ENCODE results near the gene GNS.
"Not testable (repeated sequence)": the region's sequence is repeated elsewhere in the genome, so short reads cannot be mapped to it uniquely, and the experiment has no call there.

The GNS gene

GRCh38 chr12:64759035-64759894 is at the start of gene GNS:
Gene GNS, minus strand, starts transcription at chr12:64759406. Its CDS starts 130 bp downstream, at chr12:64759276.
- H3K9me3 ChIP-seq (ENCODE audit: insufficient read depth, low read length) = no peaks in the 10 kb centered on the region
- H3K4me1 ChIP-seq (ENCODE audit: insufficient read depth, insufficient read length) = no peaks in the 10 kb centered on the region
- H3K36me3 ChIP-seq (ENCODE audit: insufficient read depth, insufficient read length, low read length) = peaks cover 4% of the 10 kb centered on the region
- peak within 1 kb of the TSS; percentile 90 for H3K9ac ChIP-seq (ENCODE audit: insufficient read length, low read depth)
- H3K27me3 ChIP-seq (ENCODE audit: insufficient read depth, insufficient read length) = no peaks in the 10 kb centered on the region
- peak within 1 kb of the TSS; percentile 89 for H3K4me3 ChIP-seq (ENCODE audit: insufficient read length, low read depth)
- peak; percentile 91 for DNase-seq (ENCODE audit: low read depth, low spot score)
- TF ChIP-seq YY1 (IDR thresholded peaks at IDR 0.05; ENCODE audit: insufficient read depth, insufficient read length) = no peak
- no peak for TF ChIP-seq SUZ12 (IDR thresholded peaks at IDR 0.05; ENCODE audit: extremely low read depth, insufficient read depth, insufficient read length)
- no peak for TF ChIP-seq ZNF274 (IDR thresholded peaks at IDR 0.05; ENCODE audit: low read depth, low read length)

DNA sequence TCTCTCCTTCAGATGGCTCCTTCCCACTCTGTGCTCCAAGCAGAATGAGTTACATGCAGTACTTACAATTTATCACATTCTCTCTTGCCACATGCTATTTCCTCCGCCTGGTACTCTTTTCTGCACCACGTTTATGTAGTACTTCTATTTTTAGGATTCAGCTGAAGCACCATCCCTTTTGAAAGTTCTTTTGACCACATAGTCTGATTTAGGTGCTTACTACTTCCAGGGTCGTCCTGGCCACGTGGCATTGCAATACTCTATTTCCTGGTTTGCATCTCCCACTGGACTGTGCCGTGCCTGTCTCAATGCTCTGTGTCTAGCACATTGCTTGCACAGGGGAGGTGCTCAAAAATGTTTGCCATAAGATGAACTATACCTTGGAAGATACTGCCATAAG is 48.9 kb upstream of the GNS start:
- no peaks in the 10 kb centered on the region for H3K9me3 ChIP-seq (ENCODE audit: insufficient read depth, low read length)
- H3K4me3 ChIP-seq (ENCODE audit: insufficient read length, low read depth) = no peak overlapping the region
- H3K27me3 ChIP-seq (ENCODE audit: insufficient read depth, insufficient read length) = no peaks in the 10 kb centered on the region
- no peak overlapping the region for H3K9ac ChIP-seq (ENCODE audit: insufficient read length, low read depth)
- TF ChIP-seq SUZ12 (IDR thresholded peaks at IDR 0.05; ENCODE audit: extremely low read depth, insufficient read depth, insufficient read length) = no peak
- TF ChIP-seq ZNF274 (IDR thresholded peaks at IDR 0.05; ENCODE audit: low read depth, low read length) = no peak
- no peak for TF ChIP-seq YY1 (IDR thresholded peaks at IDR 0.05; ENCODE audit: insufficient read depth, insufficient read length)
- H3K36me3 ChIP-seq (ENCODE audit: insufficient read depth, insufficient read length, low read length) = no peaks in the 10 kb centered on the region
- no peak for DNase-seq (ENCODE audit: low read depth, low spot score)
- no peaks in the 10 kb centered on the region for H3K4me1 ChIP-seq (ENCODE audit: insufficient read depth, insufficient read length)

DNA sequence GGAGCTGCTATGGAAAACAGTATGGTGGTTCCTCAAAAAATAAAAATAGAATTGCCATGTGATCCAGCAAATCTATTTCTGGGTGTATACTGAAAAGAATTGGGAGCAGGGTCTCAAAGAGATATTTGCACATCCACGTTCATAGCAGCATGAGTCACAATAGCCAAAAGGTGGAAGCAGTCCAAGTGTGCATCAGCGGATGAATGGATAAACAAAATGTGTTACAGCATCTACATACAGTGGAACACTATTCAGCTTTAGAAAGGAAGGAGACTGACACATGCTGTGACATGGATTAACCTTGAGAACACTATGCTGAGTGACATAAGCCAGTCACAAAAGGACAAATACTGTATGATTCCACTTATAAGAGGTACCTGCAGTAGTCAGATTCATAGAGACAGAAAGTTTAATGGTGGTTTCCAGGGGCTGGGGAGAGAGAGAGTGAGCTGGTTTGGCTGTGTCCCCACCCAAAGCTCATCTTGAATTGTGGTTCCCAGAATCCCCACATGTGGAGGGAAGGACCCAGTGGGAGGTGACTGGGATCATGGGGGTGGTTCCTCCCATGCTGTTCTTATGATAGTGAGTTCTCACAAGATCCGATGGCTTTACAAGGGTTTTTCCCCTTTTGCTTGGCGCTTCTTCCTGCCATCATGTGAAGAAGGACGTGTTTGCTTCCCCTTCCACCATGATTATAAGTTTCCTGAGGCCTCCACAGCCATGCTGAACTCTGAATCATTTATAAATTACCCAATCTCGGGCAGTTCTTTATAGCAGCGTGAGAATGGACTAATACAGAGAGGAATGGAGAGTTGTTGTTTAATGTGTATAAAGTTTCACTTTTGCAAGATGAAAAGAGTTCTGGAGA is 47.6 kb upstream of the GNS start:
- Histone ChIP-seq H3K36me3 (ENCODE audit: insufficient read depth, insufficient read length, low read length) (no peaks in the 10 kb centered on the region), H3K9ac (ENCODE audit: insufficient read length, low read depth) (no peak overlapping the region), H3K9me3 (ENCODE audit: insufficient read depth, low read length) (no peaks in the 10 kb centered on the region), H3K27me3 (ENCODE audit: insufficient read depth, insufficient read length) (no peaks in the 10 kb centered on the region), H3K4me1 (ENCODE audit: insufficient read depth, insufficient read length) (no peaks in the 10 kb centered on the region), H3K4me3 (ENCODE audit: insufficient read length, low read depth) (no peak overlapping the region)
- no peak for DNase-seq (ENCODE audit: low read depth, low spot score)
- TF ChIP-seq ZNF274 (IDR thresholded peaks at IDR 0.05; ENCODE audit: low read depth, low read length) (no peak), YY1 (IDR thresholded peaks at IDR 0.05; ENCODE audit: insufficient read depth, insufficient read length) (no peak), SUZ12 (IDR thresholded peaks at IDR 0.05; ENCODE audit: extremely low read depth, insufficient read depth, insufficient read length) (no peak)

- Histone ChIP-seq H3K9me3 (ENCODE audit: insufficient read depth, low read length) (no peaks in the 10 kb centered on the region), H3K4me3 (ENCODE audit: insufficient read length, low read depth) (no peak overlapping the region), H3K27me3 (ENCODE audit: insufficient read depth, insufficient read length) (no peaks in the 10 kb centered on the region), H3K4me1 (ENCODE audit: insufficient read depth, insufficient read length) (no peaks in the 10 kb centered on the region), H3K36me3 (ENCODE audit: insufficient read depth, insufficient read length, low read length) (no peaks in the 10 kb centered on the region), H3K9ac (ENCODE audit: insufficient read length, low read depth) (no peak overlapping the region)
- TF ChIP-seq YY1 (IDR thresholded peaks at IDR 0.05; ENCODE audit: insufficient read depth, insufficient read length) (no peak), ZNF274 (IDR thresholded peaks at IDR 0.05; ENCODE audit: low read depth, low read length) (no peak), SUZ12 (IDR thresholded peaks at IDR 0.05; ENCODE audit: extremely low read depth, insufficient read depth, insufficient read length) (no peak)
- DNase-seq (ENCODE audit: low read depth, low spot score) = no peak
These were observed 47.0 kb upstream of the GNS start for GRCh38 chr12:64806173-64806572.

DNA sequence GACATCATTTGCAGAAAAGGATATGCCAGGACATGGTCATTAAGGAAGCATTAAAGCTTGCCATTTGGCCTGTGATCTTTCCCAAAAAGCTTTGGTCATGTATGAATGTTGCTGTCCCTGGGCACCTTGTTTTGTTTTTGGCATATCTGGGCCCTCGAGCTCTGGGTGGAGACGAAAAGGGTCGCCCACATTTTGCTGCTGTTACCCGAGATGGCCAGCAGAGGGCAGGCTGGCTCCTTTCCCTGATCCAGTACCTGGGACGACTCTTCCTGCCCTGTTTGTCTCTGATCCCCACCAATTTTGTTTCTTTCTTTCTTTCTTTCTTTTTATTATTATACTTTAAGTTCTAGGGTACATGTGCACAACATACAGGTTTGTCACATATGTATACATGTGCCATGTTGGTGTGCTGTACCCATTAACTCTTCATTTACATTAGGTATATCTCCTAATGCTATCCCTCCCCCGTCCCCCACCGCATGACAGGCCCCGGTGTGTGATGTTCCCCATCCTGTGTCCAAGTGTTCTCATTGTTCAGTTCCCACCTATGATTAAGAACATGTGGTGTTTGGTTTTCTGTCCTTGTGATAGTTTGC is 43.1 kb upstream of the GNS start:
- not testable (repeated sequence) for H3K9me3 ChIP-seq (ENCODE audit: insufficient read depth, low read length); H3K9ac ChIP-seq (ENCODE audit: insufficient read length, low read depth); H3K27me3 ChIP-seq (ENCODE audit: insufficient read depth, insufficient read length); H3K4me3 ChIP-seq (ENCODE audit: insufficient read length, low read depth); DNase-seq (ENCODE audit: low read depth, low spot score); H3K36me3 ChIP-seq (ENCODE audit: insufficient read depth, insufficient read length, low read length); H3K4me1 ChIP-seq (ENCODE audit: insufficient read depth, insufficient read length)

GRCh38 chr12:64801381-64801780 is 42.2 kb upstream of the GNS start:
- no peaks in the 10 kb centered on the region for H3K27me3 ChIP-seq (ENCODE audit: insufficient read depth, insufficient read length)

GRCh38 chr12:64800640-64801039 is 41.4 kb upstream of the GNS start:
- no peak for DNase-seq (ENCODE audit: low read depth, low spot score)
- no peak overlapping the region for H3K9ac ChIP-seq (ENCODE audit: insufficient read length, low read depth)
- no peaks in the 10 kb centered on the region for H3K27me3 ChIP-seq (ENCODE audit: insufficient read depth, insufficient read length)
- H3K36me3 ChIP-seq (ENCODE audit: insufficient read depth, insufficient read length, low read length) = no peaks in the 10 kb centered on the region
- TF ChIP-seq YY1 (IDR thresholded peaks at IDR 0.05; ENCODE audit: insufficient read depth, insufficient read length) = no peak
- TF ChIP-seq SUZ12 (IDR thresholded peaks at IDR 0.05; ENCODE audit: extremely low read depth, insufficient read depth, insufficient read length) = no peak
- TF ChIP-seq ZNF274 (IDR thresholded peaks at IDR 0.05; ENCODE audit: low read depth, low read length) = no peak
- no peaks in the 10 kb centered on the region for H3K9me3 ChIP-seq (ENCODE audit: insufficient read depth, low read length)
- no peaks in the 10 kb centered on the region for H3K4me1 ChIP-seq (ENCODE audit: insufficient read depth, insufficient read length)
- H3K4me3 ChIP-seq (ENCODE audit: insufficient read length, low read depth) = no peak overlapping the region

More at GRCh38 chr12:64801381-64801780, 42.2 kb upstream of the GNS start:
- H3K9me3 ChIP-seq (ENCODE audit: insufficient read depth, low read length) = no peaks in the 10 kb centered on the region
- DNase-seq (ENCODE audit: low read depth, low spot score) = no peak
- H3K4me1 ChIP-seq (ENCODE audit: insufficient read depth, insufficient read length) = no peaks in the 10 kb centered on the region
- no peak overlapping the region for H3K9ac ChIP-seq (ENCODE audit: insufficient read length, low read depth)
- TF ChIP-seq ZNF274 (IDR thresholded peaks at IDR 0.05; ENCODE audit: low read depth, low read length) (no peak), SUZ12 (IDR thresholded peaks at IDR 0.05; ENCODE audit: extremely low read depth, insufficient read depth, insufficient read length) (no peak), YY1 (IDR thresholded peaks at IDR 0.05; ENCODE audit: insufficient read depth, insufficient read length) (no peak)
- H3K36me3 ChIP-seq (ENCODE audit: insufficient read depth, insufficient read length, low read length) = no peaks in the 10 kb centered on the region
- no peak overlapping the region for H3K4me3 ChIP-seq (ENCODE audit: insufficient read length, low read depth)

Data from NT2/D1 (cell line).